Trophoblast cell (in vitro differentiated cells and primary cell): ENCODE results near the gene DYRK1B.

Experiments
- DNase-seq, 2 donors: peaks; one replicate each; pipeline ENCODE4 v3.0.0-alpha.2; 2016
- H2AFZ ChIP-seq: 2 replicates; pipeline ENCODE4 v1.6.1; 2013; ENCODE audit warnings: low read length, moderate library complexity, mild to moderate bottlenecking; ENCODE audit not compliant: insufficient read depth, poor library complexity
- H2AK5ac ChIP-seq: 2 replicates; pipeline ENCODE4 v1.6.1; 2013; ENCODE audit warnings: mild to moderate bottlenecking, low read length
- H2BK120ac ChIP-seq: 2 replicates; pipeline ENCODE4 v1.6.1; 2013; ENCODE audit warnings: low read length, mild to moderate bottlenecking, moderate library complexity; ENCODE audit not compliant: insufficient read depth, poor library complexity
- H2BK12ac ChIP-seq: 2 replicates; pipeline ENCODE4 v1.6.1; 2013; ENCODE audit warnings: mild to moderate bottlenecking, low read length, moderate library complexity
- H2BK5ac ChIP-seq: 2 replicates; pipeline ENCODE4 v1.6.1; 2013; ENCODE audit warnings: low read length, low read depth, moderate library complexity, mild to moderate bottlenecking; ENCODE audit not compliant: poor library complexity
- H3K14ac ChIP-seq: 2 replicates; pipeline ENCODE4 v1.6.1; 2013; ENCODE audit warnings: mild to moderate bottlenecking, low read length
- H3K18ac ChIP-seq: 2 replicates; pipeline ENCODE4 v1.6.1; 2013; ENCODE audit warnings: mild to moderate bottlenecking, low read length
- H3K23ac ChIP-seq: 2 replicates; pipeline ENCODE4 v1.6.1; 2013; ENCODE audit warnings: low read length
- H3K27ac ChIP-seq: 2 replicates; pipeline ENCODE4 v1.5.1; 2013; ENCODE audit warnings: low read depth, mild to moderate bottlenecking, inconsistent platforms, low read length, moderate library complexity
- H3K27me3 ChIP-seq: 2 replicates; pipeline ENCODE4 v1.6.1; 2013; ENCODE audit warnings: inconsistent platforms, mild to moderate bottlenecking, low read length, moderate library complexity; ENCODE audit not compliant: insufficient read depth
- H3K36me3 ChIP-seq, 2 experiments: 1 replicate in 1 of 2; 2 replicates in 1 of 2; pipeline ENCODE4 v1.6.1; 2013; ENCODE audit warnings: low read length in 2 of 2, mild to moderate bottlenecking in 2 of 2, moderate library complexity in 1 of 2; ENCODE audit not compliant: insufficient read depth in 2 of 2, control insufficient read depth in 1 of 2
- H3K4ac ChIP-seq: 2 replicates; pipeline ENCODE4 v1.6.1; 2013; ENCODE audit warnings: low read depth, mild to moderate bottlenecking, low read length, moderate library complexity
- H3K4me1 ChIP-seq, 2 experiments: 1 replicate in 1 of 2; 2 replicates in 1 of 2; pipeline ENCODE4 v1.6.1; 2013; ENCODE audit warnings: low read length in 2 of 2, mild to moderate bottlenecking in 2 of 2, moderate library complexity in 1 of 2; ENCODE audit not compliant: insufficient read depth in 2 of 2, control insufficient read depth in 1 of 2
- H3K4me2 ChIP-seq: 2 replicates; pipeline ENCODE4 v1.6.1; 2013; ENCODE audit warnings: inconsistent platforms, mild to moderate bottlenecking, low read length, moderate library complexity
- H3K4me3 ChIP-seq: 2 replicates; pipeline ENCODE4 v1.5.1; 2013; ENCODE audit warnings: mild to moderate bottlenecking, low read depth, low read length, inconsistent platforms
- H3K79me1 ChIP-seq: one replicate; pipeline ENCODE4 v1.6.1; 2013; ENCODE audit warnings: low read length
- H3K79me2 ChIP-seq: 2 replicates; pipeline ENCODE4 v1.6.1; 2013; ENCODE audit warnings: low read length, mild to moderate bottlenecking; ENCODE audit not compliant: control insufficient read depth, insufficient read depth, poor library complexity
- H3K9ac ChIP-seq: 2 replicates; pipeline ENCODE4 v1.6.1; 2013; ENCODE audit warnings: mild to moderate bottlenecking, low read length
- H3K9me3 ChIP-seq: 2 replicates; pipeline ENCODE4 v1.6.1; 2013; ENCODE audit warnings: low read depth, mild to moderate bottlenecking, control low read depth, inconsistent platforms, low read length; ENCODE audit not compliant: insufficient read depth
- H4K12ac ChIP-seq: 2 replicates; pipeline ENCODE4 v1.6.1; 2013; ENCODE audit warnings: low read depth, mild to moderate bottlenecking, low read length, moderate library complexity
- H4K8ac ChIP-seq: 2 replicates; pipeline ENCODE4 v1.6.1; 2013; ENCODE audit warnings: low read depth, mild to moderate bottlenecking, low read length, moderate library complexity
- H4K91ac ChIP-seq: one replicate; pipeline ENCODE4 v1.6.1; 2013; ENCODE audit warnings: low read depth, mild to moderate bottlenecking, low read length, moderate library complexity
- WGBS: extraction: QIAGEN DNeasy Blood & Tissue Kit; methylation state at CpG from one replicate; pipeline ENCODE4 v1.1.7; 2013; ENCODE audit warnings: missing lambda C conversion rate; ENCODE audit not compliant: insufficient read length, insufficient coverage; ENCODE audit errors: extremely low coverage; 5-methylcytosine and 5-hydroxymethylcytosine counted together

The DYRK1B gene

GRCh38 chr19:39831679-39832078, 2.3 kb downstream of the DYRK1B start:
- no peak overlapping the region for H2AK5ac ChIP-seq
- H3K36me3 ChIP-seq, result peaks cover 46 to 59% of the 10 kb centered on the region in 2 experiments
- no peak overlapping the region for H3K4me2 ChIP-seq
- H4K12ac ChIP-seq, result peak overlapping the region; percentile 14
- H3K23ac ChIP-seq, result no peak overlapping the region
- no peak overlapping the region for H3K4ac ChIP-seq
- H3K27ac ChIP-seq, result no peak overlapping the region
- no peak overlapping the region for H2AFZ ChIP-seq
- H3K9ac ChIP-seq, result no peak overlapping the region
- no peak overlapping the region for H4K8ac ChIP-seq
- peaks cover 5% of the 10 kb centered on the region for H3K79me2 ChIP-seq
- H3K9me3 ChIP-seq, result peaks cover 5% of the 10 kb centered on the region
- peaks cover 5 to 10% of the 10 kb centered on the region in 2 experiments for H3K4me1 ChIP-seq
- no peak overlapping the region for H4K91ac ChIP-seq
- H3K4me3 ChIP-seq, result no peak overlapping the region
- no peak for DNase-seq
- peaks cover 3% of the 10 kb centered on the region for H3K79me1 ChIP-seq
- H3K27me3 ChIP-seq, result no peaks in the 10 kb centered on the region
- H3K18ac ChIP-seq, result no peak overlapping the region
- H2BK120ac ChIP-seq, result no peak overlapping the region
- no peak overlapping the region for H2BK12ac ChIP-seq
- no CpG with 5 or more reads among the region's 16 CpGs for WGBS
- H2BK5ac ChIP-seq, result no peak overlapping the region
- no peak overlapping the region for H3K14ac ChIP-seq

GRCh38 chr19:39830847-39831246, 3.1 kb downstream of the DYRK1B start:
- Histone ChIP-seq H3K4me1 (peaks cover 5 to 10% of the 10 kb centered on the region in 2 experiments), H3K79me1 (peaks cover 3% of the 10 kb centered on the region), H2BK120ac (no peak overlapping the region), H3K4me2 (no peak overlapping the region), H3K9ac (no peak overlapping the region), H3K18ac (no peak overlapping the region), H3K27me3 (no peaks in the 10 kb centered on the region), H2AK5ac (no peak overlapping the region), H2AFZ (no peak overlapping the region), H3K79me2 (peaks cover 5% of the 10 kb centered on the region), H3K36me3 (peaks cover 50 to 61% of the 10 kb centered on the region in 2 experiments), H4K91ac (no peak overlapping the region), H4K8ac (no peak overlapping the region), H2BK5ac (no peak overlapping the region), H3K4ac (no peak overlapping the region), H3K23ac (no peak overlapping the region), H4K12ac (no peak overlapping the region), H3K14ac (no peak overlapping the region), H2BK12ac (no peak overlapping the region), H3K27ac (no peak overlapping the region), H3K9me3 (peaks cover 5% of the 10 kb centered on the region), H3K4me3 (no peak overlapping the region)
- DNase-seq, result no peak

- H3K27ac ChIP-seq, result no peak overlapping the region
- H2BK120ac ChIP-seq, result no peak overlapping the region
- no peak overlapping the region for H2BK5ac ChIP-seq
- H3K14ac ChIP-seq, result no peak overlapping the region
- H2BK12ac ChIP-seq, result no peak overlapping the region
- no peaks in the 10 kb centered on the region for H3K27me3 ChIP-seq
- no peak overlapping the region for H4K12ac ChIP-seq
- no peak overlapping the region for H3K4me3 ChIP-seq
- H4K91ac ChIP-seq, result no peak overlapping the region
- peaks cover 54 to 63% of the 10 kb centered on the region in 2 experiments for H3K36me3 ChIP-seq
- DNase-seq, result no peak
- no peak overlapping the region for H2AK5ac ChIP-seq
- peaks cover 5% of the 10 kb centered on the region for H3K79me2 ChIP-seq
- peaks cover 5 to 10% of the 10 kb centered on the region in 2 experiments for H3K4me1 ChIP-seq
- no peak overlapping the region for H3K9ac ChIP-seq
- no peak overlapping the region for H3K4me2 ChIP-seq
- no peak overlapping the region for H3K23ac ChIP-seq
- peaks cover 3% of the 10 kb centered on the region for H3K79me1 ChIP-seq
- H3K18ac ChIP-seq, result no peak overlapping the region
- no peak overlapping the region for H2AFZ ChIP-seq
- no peak overlapping the region for H4K8ac ChIP-seq
- no peak overlapping the region for H3K4ac ChIP-seq
- peaks cover 5% of the 10 kb centered on the region for H3K9me3 ChIP-seq
- no CpG with 5 or more reads among the region's 18 CpGs for WGBS
These were observed 3.6 kb downstream of the DYRK1B start for GRCh38 chr19:39830406-39830805.

GRCh38 chr19:39829702-39830275, 4.2 kb downstream of the DYRK1B start:
- DNase-seq, result no peak
- Histone ChIP-seq H3K18ac (no peak overlapping the region), H3K36me3 (peaks cover 54 to 62% of the 10 kb centered on the region in 2 experiments), H3K4me3 (no peak overlapping the region), H4K91ac (no peak overlapping the region), H2AFZ (no peak overlapping the region), H3K4ac (no peak overlapping the region), H3K79me1 (peaks cover 4% of the 10 kb centered on the region), H3K9ac (no peak overlapping the region), H3K4me2 (no peak overlapping the region), H4K12ac (no peak overlapping the region), H3K14ac (no peak overlapping the region), H4K8ac (no peak overlapping the region), H3K27ac (no peak overlapping the region), H3K27me3 (no peaks in the 10 kb centered on the region), H3K4me1 (peaks cover 8 to 14% of the 10 kb centered on the region in 2 experiments), H2BK12ac (no peak overlapping the region), H3K23ac (no peak overlapping the region), H2BK120ac (no peak overlapping the region), H3K9me3 (peaks cover 5% of the 10 kb centered on the region), H2AK5ac (no peak overlapping the region), H3K79me2 (peaks cover 5% of the 10 kb centered on the region), H2BK5ac (no peak overlapping the region)
- no CpG with 5 or more reads among the region's 10 CpGs for WGBS
